Mesendoderm (in vitro differentiated cells): Measurements from ENCODE around the gene GLTP.
A peak's percentile ranks its signal among the peaks of the same experiment; 100 is the strongest.
"Not testable (repeated sequence)": the region's sequence is repeated elsewhere in the genome, so short reads cannot be mapped to it uniquely, and the experiment has no call there.

Experiments used
- DNase-seq: peaks from one replicate; pipeline ENCODE4 v3.0.0; 2013
- H2AK5ac ChIP-seq: 2 replicates; pipeline ENCODE4 v1.6.1; 2013; ENCODE audit warnings: low read length, inconsistent platforms
- H2BK120ac ChIP-seq: 2 replicates; pipeline ENCODE4 v1.6.1; 2013; ENCODE audit warnings: low read depth, mild to moderate bottlenecking, low read length, moderate library complexity, mixed read lengths
- H2BK15ac ChIP-seq: replicated peaks from 2 replicates; pipeline ENCODE4 v1.6.1; 2013; ENCODE audit warnings: low read depth, mild to moderate bottlenecking, moderate library complexity
- H2BK5ac ChIP-seq: 2 replicates; pipeline ENCODE4 v1.6.1; 2013; ENCODE audit warnings: low read length, inconsistent platforms
- H3K18ac ChIP-seq: 2 replicates; pipeline ENCODE4 v1.6.1; 2013; ENCODE audit warnings: mild to moderate bottlenecking, low read length, mixed read lengths
- H3K23ac ChIP-seq: one replicate; pipeline ENCODE4 v1.6.1; 2013; ENCODE audit warnings: low read length
- H3K27ac ChIP-seq: 2 replicates; pipeline ENCODE4 v1.5.1; 2013; ENCODE audit warnings: low read depth, mild to moderate bottlenecking, inconsistent platforms, low read length, moderate library complexity
- H3K27me3 ChIP-seq: 2 replicates; pipeline ENCODE4 v1.6.1; 2013; ENCODE audit warnings: low read length, control low read depth, mild to moderate bottlenecking, inconsistent platforms; ENCODE audit not compliant: insufficient read depth, poor library complexity
- H3K36me3 ChIP-seq: 2 replicates; pipeline ENCODE4 v1.6.1; 2013; ENCODE audit warnings: low read length, inconsistent platforms; ENCODE audit not compliant: control insufficient read depth, insufficient read depth
- H3K4ac ChIP-seq: one replicate; pipeline ENCODE4 v1.6.1; 2013; ENCODE audit warnings: low read depth, mild to moderate bottlenecking, low read length, moderate library complexity
- H3K4me1 ChIP-seq: 2 replicates; pipeline ENCODE4 v1.6.1; 2013; ENCODE audit warnings: low read depth, low read length, inconsistent platforms; ENCODE audit not compliant: control insufficient read depth
- H3K4me2 ChIP-seq: 2 replicates; pipeline ENCODE4 v1.6.1; 2013; ENCODE audit warnings: low read length
- H3K4me3 ChIP-seq: 2 replicates; pipeline ENCODE4 v1.5.1; 2013; ENCODE audit warnings: mild to moderate bottlenecking, low read length
- H3K56ac ChIP-seq: one replicate; pipeline ENCODE4 v1.6.1; 2013; ENCODE audit warnings: low read length
- H3K79me1 ChIP-seq: 2 replicates; pipeline ENCODE4 v1.6.1; 2013; ENCODE audit warnings: low read length, inconsistent platforms
- H3K79me2 ChIP-seq: 2 replicates; pipeline ENCODE4 v1.6.1; 2013; ENCODE audit warnings: mild to moderate bottlenecking, low read length; ENCODE audit not compliant: control insufficient read depth, insufficient read depth
- H3K9ac ChIP-seq: 2 replicates; pipeline ENCODE4 v1.6.1; 2013; ENCODE audit warnings: low read length, inconsistent platforms
- H4K5ac ChIP-seq: one replicate; pipeline ENCODE4 v1.6.1; 2013; ENCODE audit warnings: low read length
- H4K8ac ChIP-seq: one replicate; pipeline ENCODE4 v1.6.1; 2013; ENCODE audit warnings: low read depth, mild to moderate bottlenecking, control low read depth, low read length, moderate library complexity
- WGBS: extraction: QIAGEN DNeasy Blood & Tissue Kit; methylation state at CpG from one replicate; pipeline ENCODE4 v1.1.7; 2013; ENCODE audit warnings: low lambda C conversion rate, missing lambda C conversion rate; ENCODE audit not compliant: insufficient coverage; ENCODE audit errors: extremely low coverage; 5-methylcytosine and 5-hydroxymethylcytosine counted together

The GLTP gene

DNA sequence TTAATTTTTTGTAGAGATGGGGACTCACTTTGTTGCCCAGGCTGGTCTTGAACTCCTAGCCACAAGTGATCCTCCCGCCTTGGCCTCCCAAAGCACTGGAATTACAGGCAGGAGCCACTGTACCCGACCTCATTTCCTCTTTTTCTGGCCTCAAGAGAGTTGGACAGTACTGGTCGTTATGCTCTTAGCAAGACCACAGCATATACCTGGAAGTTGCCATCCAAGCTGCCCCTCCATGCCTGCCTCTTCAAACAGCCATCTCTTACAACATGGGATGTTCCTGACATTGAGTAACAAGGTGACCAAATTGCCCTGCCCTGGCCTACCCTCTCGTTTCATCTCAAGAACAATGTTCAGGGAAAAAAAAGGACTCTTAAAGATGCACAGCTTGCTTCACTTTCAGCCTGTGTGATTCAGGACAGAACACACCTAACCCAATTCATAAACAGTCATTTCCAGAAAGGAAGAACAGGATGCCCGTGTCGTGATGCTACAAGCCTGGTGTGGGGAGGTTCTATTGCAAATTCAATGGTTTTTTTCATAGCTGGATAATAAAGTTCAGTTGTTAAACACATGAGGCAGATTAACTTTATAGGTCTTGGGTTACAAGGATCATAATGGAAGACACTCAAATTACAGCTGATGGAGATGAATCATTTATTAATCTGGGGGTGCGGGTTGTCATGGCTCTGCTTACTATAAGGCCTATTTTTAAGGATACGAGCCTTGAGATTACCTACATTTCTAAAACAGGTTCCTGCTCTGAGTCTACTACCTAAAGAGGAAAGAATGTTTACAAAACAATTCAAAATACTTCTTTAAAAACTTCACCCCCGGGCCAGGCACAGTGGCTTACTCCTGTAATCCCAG lies 11.9 kb downstream of the GLTP start:
- WGBS: no CpG with 5 or more reads among the region's 9 CpGs
- Histone ChIP-seq H2BK5ac (no peak overlapping the region), H3K79me1 (peaks cover 6% of the 10 kb centered on the region), H2BK120ac (no peak overlapping the region), H3K23ac (no peak overlapping the region), H3K36me3 (no peaks in the 10 kb centered on the region), H3K4me1 (peaks cover 7% of the 10 kb centered on the region), H3K56ac (no peak overlapping the region), H3K18ac (no peak overlapping the region), H2BK15ac (no peak overlapping the region), H3K4me2 (no peak overlapping the region), H3K9ac (no peak overlapping the region), H4K5ac (no peak overlapping the region), H3K27me3 (no peaks in the 10 kb centered on the region), H3K4me3 (no peak overlapping the region), H3K79me2 (no peaks in the 10 kb centered on the region), H3K4ac (no peak overlapping the region), H4K8ac (no peak overlapping the region), H3K27ac (no peak overlapping the region), H2AK5ac (no peak overlapping the region)
- DNase-seq: no peak

- H4K5ac ChIP-seq: no peak overlapping the region
- H3K23ac ChIP-seq: no peak overlapping the region
- no peaks in the 10 kb centered on the region for H3K27me3 ChIP-seq
- no peak overlapping the region for H3K9ac ChIP-seq
- H3K79me2 ChIP-seq: no peaks in the 10 kb centered on the region
- H3K27ac ChIP-seq: no peak overlapping the region
- no peak overlapping the region for H3K56ac ChIP-seq
- H2BK5ac ChIP-seq: no peak overlapping the region
- no peak overlapping the region for H2AK5ac ChIP-seq
- H3K79me1 ChIP-seq: peaks cover 4% of the 10 kb centered on the region
- no peak overlapping the region for H2BK15ac ChIP-seq
- H3K4me1 ChIP-seq: peaks cover 5% of the 10 kb centered on the region
- H2BK120ac ChIP-seq: no peak overlapping the region
- no peak overlapping the region for H3K4me2 ChIP-seq
- H4K8ac ChIP-seq: no peak overlapping the region
- no CpG with 5 or more reads among the region's 3 CpGs for WGBS
- H3K4ac ChIP-seq: no peak overlapping the region
- H3K36me3 ChIP-seq: no peaks in the 10 kb centered on the region
- no peak overlapping the region for H3K4me3 ChIP-seq
- no peak overlapping the region for H3K18ac ChIP-seq
- peak; percentile 61 for DNase-seq
These were observed 15.4 kb downstream of the GLTP start for GRCh38 chr12:109864916-109865315.

DNA sequence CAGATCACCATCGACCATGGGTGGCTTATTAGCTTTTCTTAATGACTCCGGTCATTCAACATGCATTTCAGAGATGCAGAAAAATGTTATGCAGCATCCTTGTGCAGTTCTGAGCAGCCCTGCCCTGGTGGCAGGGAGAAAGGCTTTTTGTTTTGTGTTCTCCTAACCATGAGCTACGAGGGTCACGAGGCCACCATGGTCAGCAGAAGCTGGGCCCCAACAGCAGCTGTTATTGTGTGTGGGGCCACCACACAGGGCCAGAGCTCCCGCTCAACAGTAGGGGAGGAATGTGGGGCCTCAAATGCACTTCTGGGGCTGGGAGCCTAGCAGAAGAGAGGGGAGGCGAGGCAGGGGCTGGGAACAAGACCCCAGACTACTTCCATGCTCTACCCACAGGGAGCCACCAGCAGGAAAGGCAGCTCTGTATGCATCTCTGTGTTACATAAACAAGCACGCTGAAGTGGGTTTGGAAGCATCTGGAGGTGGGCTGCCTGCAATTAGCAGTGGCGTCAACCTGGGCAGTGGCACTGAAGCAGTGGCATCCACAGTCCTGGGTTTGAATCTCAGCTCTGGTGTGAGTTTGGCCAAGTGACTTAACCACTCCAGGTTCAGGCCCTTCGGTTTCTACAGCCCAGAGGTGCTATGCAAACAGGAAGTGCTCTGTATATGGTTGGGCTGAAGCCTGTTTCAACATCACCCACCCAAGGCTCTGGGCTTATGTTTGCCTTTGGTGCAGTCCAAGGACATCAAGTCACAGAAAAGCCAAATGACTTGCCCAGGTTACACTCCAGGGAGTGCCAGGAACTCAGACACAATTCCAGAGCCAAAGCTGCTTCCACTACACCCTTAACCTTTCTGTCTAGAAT lies 16.3 kb downstream of the GLTP start:
- Histone ChIP-seq H2BK5ac (no peak overlapping the region), H3K23ac (no peak overlapping the region), H3K18ac (no peak overlapping the region), H3K4me1 (peaks cover 5% of the 10 kb centered on the region), H2BK15ac (no peak overlapping the region), H4K5ac (no peak overlapping the region), H3K9ac (no peak overlapping the region), H2BK120ac (no peak overlapping the region), H3K4me3 (no peak overlapping the region), H3K36me3 (no peaks in the 10 kb centered on the region), H4K8ac (no peak overlapping the region), H3K27ac (no peak overlapping the region), H2AK5ac (no peak overlapping the region), H3K56ac (peak overlapping the region; percentile 2), H3K4me2 (no peak overlapping the region), H3K4ac (no peak overlapping the region), H3K27me3 (no peaks in the 10 kb centered on the region), H3K79me2 (no peaks in the 10 kb centered on the region), H3K79me1 (peaks cover 4% of the 10 kb centered on the region)
- no CpG with 5 or more reads among the region's 9 CpGs for whole genome bisulfite sequencing
- DNase-seq: peak; percentile 55

- not testable (repeated sequence) for DNase-seq, H4K5ac ChIP-seq, H3K27me3 ChIP-seq, H3K4ac ChIP-seq, H4K8ac ChIP-seq, H3K4me2 ChIP-seq, H3K23ac ChIP-seq, H3K36me3 ChIP-seq, H2AK5ac ChIP-seq, H2BK120ac ChIP-seq, H3K56ac ChIP-seq, H3K4me3 ChIP-seq, H2BK15ac ChIP-seq, H3K9ac ChIP-seq, H3K18ac ChIP-seq, H2BK5ac ChIP-seq, H3K79me1 ChIP-seq, H3K79me2 ChIP-seq, H3K4me1 ChIP-seq, H3K27ac ChIP-seq
- WGBS: no CpG with 5 or more reads among the region's 9 CpGs
These were observed 17.9 kb downstream of the GLTP start for GRCh38 chr12:109862491-109862890.

DNA sequence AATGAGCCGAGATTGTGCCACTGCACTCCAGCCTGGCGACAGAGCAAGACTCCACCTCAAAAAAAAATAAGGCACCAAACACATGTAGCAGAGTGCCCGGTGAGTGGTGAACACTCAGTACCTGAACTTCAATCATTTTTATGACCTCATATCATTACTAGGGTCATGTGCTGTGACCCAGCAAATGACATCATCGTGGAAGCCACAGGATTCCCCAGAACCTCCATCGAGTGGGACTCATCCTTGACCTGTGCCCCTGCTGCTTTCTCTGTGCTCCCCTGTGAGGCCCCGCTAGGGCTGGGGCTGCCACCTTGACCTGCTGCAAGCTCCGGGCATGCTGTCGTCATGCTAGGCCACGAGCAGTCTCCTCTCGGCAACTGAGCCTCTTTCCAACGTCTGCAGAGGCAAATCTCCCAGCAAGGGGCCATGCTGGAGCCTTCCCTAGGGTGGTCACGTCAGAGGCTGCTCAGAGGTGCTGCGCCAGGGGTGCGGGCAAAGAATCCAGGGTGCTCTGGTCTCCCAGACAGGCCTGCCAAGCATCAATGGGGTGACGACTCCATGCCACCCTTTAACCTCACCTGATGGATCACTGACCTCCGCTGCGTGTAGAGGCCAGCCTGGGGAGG lies 18.5 kb downstream of the GLTP start:
- WGBS: no CpG with 5 or more reads among the region's 17 CpGs

More for the DNA sequence above, 18.5 kb downstream of the GLTP start:
- no peak overlapping the region for H3K4me2 ChIP-seq
- no peak overlapping the region for H2BK120ac ChIP-seq
- no peak overlapping the region for H3K18ac ChIP-seq
- H3K23ac ChIP-seq: no peak overlapping the region
- peaks cover 4% of the 10 kb centered on the region for H3K79me1 ChIP-seq
- H3K4me1 ChIP-seq: peaks cover 5% of the 10 kb centered on the region
- no peak overlapping the region for H3K9ac ChIP-seq
- DNase-seq: no peak
- peaks cover 4% of the 10 kb centered on the region for H3K36me3 ChIP-seq
- H3K27me3 ChIP-seq: no peaks in the 10 kb centered on the region
- no peak overlapping the region for H2BK5ac ChIP-seq
- H3K79me2 ChIP-seq: no peaks in the 10 kb centered on the region
- H3K56ac ChIP-seq: no peak overlapping the region
- no peak overlapping the region for H4K5ac ChIP-seq
- H3K27ac ChIP-seq: no peak overlapping the region
- no peak overlapping the region for H2BK15ac ChIP-seq
- no peak overlapping the region for H3K4me3 ChIP-seq
- no peak overlapping the region for H4K8ac ChIP-seq
- H2AK5ac ChIP-seq: no peak overlapping the region
- no peak overlapping the region for H3K4ac ChIP-seq
